PC-3 (cell line): ENCODE data around the gene TMUB2. TPM values are rescaled to one million over a fixed set of nuclear protein-coding genes. Genes with fewer than 3 reads are reported as not detected.

Source experiments
- ATAC-seq: fragments of 200-7000 bp; cut with Tn5 transposase; 2 replicates; pipeline ENCODE4 v1.9.1; 2020; ENCODE audit warnings: mild to moderate bottlenecking, moderate library complexity
- BruUV-seq: library from RNA; stranded (reverse); fragments of 400-500 nt; replicated peaks from 2 replicates; lab custom pipeline; 2021; lab: Mats Ljungman, UMichigan
- CTCF ChIA-PET: fragments of 300-600 bp; sonication (Branson Sonifier 250); formaldehyde crosslinking; loops from one replicate; lab custom pipeline; 2022; ENCODE audit warnings: antibody characterized with exemption; lab: Charles Lee
- POLR2A ChIA-PET: fragments of 300-600 bp; sonication (Branson Sonifier 250); formaldehyde crosslinking; loops from one replicate; lab custom pipeline; 2022; ENCODE audit warnings: antibody characterized with exemption; ENCODE audit not compliant: unreplicated experiment; lab: Charles Lee
- DNase-seq: peaks from one replicate; pipeline ENCODE4 v3.0.0-alpha.2; 2015
- H2AFZ ChIP-seq: fragments of 300-600 bp; sonication (generic); 2 replicates; pipeline ENCODE4 v1.6.0; 2016; ENCODE audit warnings: antibody characterized with exemption, low read length
- H3F3A ChIP-seq: fragments of 300-600 bp; sonication (generic); one replicate; pipeline ENCODE4 v1.6.0; 2017; ENCODE audit warnings: antibody characterized with exemption, low read length, control low read depth, mild to moderate bottlenecking; ENCODE audit not compliant: unreplicated experiment
- H3K27ac ChIP-seq: fragments of 300-600 bp; sonication (generic); 2 replicates; pipeline ENCODE4 v1.5.1; 2016; ENCODE audit warnings: mild to moderate bottlenecking, low read length
- H3K27me3 ChIP-seq: fragments of 300-600 bp; sonication (generic); 2 replicates; pipeline ENCODE4 v1.6.1; 2016; ENCODE audit warnings: low read length, mixed read lengths
- H3K36me3 ChIP-seq: fragments of 300-600 bp; sonication (generic); 2 replicates; pipeline ENCODE4 v1.6.1; 2016; ENCODE audit warnings: low read depth, mixed run types, low read length, mixed read lengths
- H3K4me1 ChIP-seq: fragments of 300-600 bp; sonication (generic); 2 replicates; pipeline ENCODE4 v1.5.1; 2016; ENCODE audit warnings: low read length; ENCODE audit not compliant: insufficient read depth
- H3K4me2 ChIP-seq: fragments of 300-600 bp; sonication (generic); 2 replicates; pipeline ENCODE4 v1.6.0; 2016; ENCODE audit warnings: low read length
- H3K4me3 ChIP-seq: fragments of 300-600 bp; sonication (generic); 2 replicates; pipeline ENCODE4 v1.5.1; 2016; ENCODE audit warnings: mild to moderate bottlenecking, low read length, mixed read lengths
- H3K79me2 ChIP-seq: fragments of 300-600 bp; sonication (generic); 2 replicates; pipeline ENCODE4 v1.6.1; 2017; ENCODE audit warnings: low read length, mixed read lengths
- H3K9ac ChIP-seq: fragments of 300-600 bp; sonication (generic); 2 replicates; pipeline ENCODE4 v1.6.0; 2016; ENCODE audit warnings: mild to moderate bottlenecking, low read length
- H3K9me2 ChIP-seq: fragments of 300-600 bp; sonication (generic); replicated peaks from 2 replicates; pipeline ENCODE4 v1.6.1; 2016; ENCODE audit warnings: mixed run types, low read length, mixed read lengths
- H3K9me3 ChIP-seq: fragments of 300-600 bp; sonication (generic); 2 replicates; pipeline ENCODE4 v1.6.1; 2016; ENCODE audit warnings: low read length, mixed read lengths
- H4K20me1 ChIP-seq: fragments of 300-600 bp; sonication (generic); 2 replicates; pipeline ENCODE4 v1.6.1; 2016; ENCODE audit warnings: low read length, mixed read lengths
- CTCF ChIP-seq: fragments of 300-600 bp; sonication (generic); conservative IDR thresholded peaks from 2 replicates; pipeline ENCODE4 v1.5.1; 2017; ENCODE audit warnings: antibody characterized with exemption, low read depth, mild to moderate bottlenecking, low read length
- EZH2 ChIP-seq: fragments of 300-600 bp; sonication (generic); IDR thresholded peaks from one replicate; pipeline ENCODE4 v1.6.1; 2017; ENCODE audit warnings: antibody characterized with exemption, mild to moderate bottlenecking, low read length; ENCODE audit not compliant: unreplicated experiment
- EZH2phosphoT487 ChIP-seq: fragments of 300-600 bp; sonication (generic); IDR thresholded peaks from 2 replicates; pipeline ENCODE4 v1.6.1; 2018; ENCODE audit warnings: mild to moderate bottlenecking, antibody characterized with exemption, low read length, borderline replicate concordance
- intact Hi-C: fragments of 100-400 bp; cut with micrococcal nuclease; formaldehyde crosslinking; loops from 2 replicates; pipeline ENCODE4 v1.9.0; 2023
- total RNA-seq: library from RNA; depleted of rRNA; stranded (reverse); fragments of >200 nt; gene quantifications from 2 replicates; pipeline ENCODE4 v1.2.3, GENCODE V29; 2014

TMUB2 gene
- total RNA-seq, 1 experiment from 2014 or later, result 43.4 TPM

DNA sequence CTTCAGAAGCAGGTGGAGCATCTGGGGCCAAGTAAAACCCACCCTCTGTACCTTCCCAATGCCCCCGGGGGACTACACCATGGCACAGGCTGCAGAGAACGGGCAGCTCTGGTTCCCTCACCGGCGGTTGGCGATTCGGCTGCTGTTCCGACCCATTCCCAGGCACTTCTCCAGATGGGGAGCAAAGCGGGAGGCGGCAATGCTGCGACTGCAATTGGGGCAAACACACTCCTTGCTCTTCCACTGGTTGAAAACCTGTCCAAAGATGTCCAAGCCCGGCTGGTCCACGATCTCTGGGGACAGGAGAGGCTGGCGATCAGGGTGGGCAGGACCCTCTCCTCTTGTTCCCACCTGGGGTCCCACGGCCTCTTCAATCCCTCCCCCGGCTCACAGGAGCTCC is 10.3 kb downstream of the TMUB2 start:
- no peaks in the 10 kb centered on the region for H3K27me3 ChIP-seq
- no peak for TF ChIP-seq EZH2phosphoT487
- TF ChIP-seq CTCF, result no peak
- no peak for TF ChIP-seq EZH2
- BruUV-seq, result no TSS peak
- no peak overlapping the region for H2AFZ ChIP-seq
- peaks cover 20% of the 10 kb centered on the region for H3K4me1 ChIP-seq
- DNase-seq, result no peak
- ChIA-PET POLR2A (no interaction called here), CTCF (no interaction called here)
- H4K20me1 ChIP-seq, result no peaks in the 10 kb centered on the region
- H3K9me3 ChIP-seq, result no peaks in the 10 kb centered on the region
- no peaks in the 10 kb centered on the region for H3F3A ChIP-seq
- H3K9me2 ChIP-seq, result no peaks in the 10 kb centered on the region
- intact Hi-C loops, result loop anchor here (10.0 kb wide), 1 partner anchor 308 kb away; the partner anchor contains the start of gene GPATCH8
- H3K4me3 ChIP-seq, result no peak overlapping the region
- H3K9ac ChIP-seq, result no peak overlapping the region
- H3K27ac ChIP-seq, result no peak overlapping the region
- peaks cover 36% of the 10 kb centered on the region for H3K79me2 ChIP-seq
- peaks cover 32% of the 10 kb centered on the region for H3K36me3 ChIP-seq
- H3K4me2 ChIP-seq, result peak overlapping the region; percentile 87; the same call in 1 of the 2 replicates
- ATAC-seq, result no peak

GRCh38 chr17:44197980-44198720 is 11.4 kb downstream of the TMUB2 start:
- Histone ChIP-seq H3K9ac (peak overlapping the region; percentile 91), H3F3A (no peaks in the 10 kb centered on the region), H3K27ac (peak overlapping the region; percentile 74), H3K9me3 (no peaks in the 10 kb centered on the region), H3K79me2 (peaks cover 36% of the 10 kb centered on the region), H3K4me2 (peak overlapping the region; percentile 87), H3K4me3 (peak overlapping the region; percentile 85), H3K4me1 (peaks cover 20% of the 10 kb centered on the region), H3K27me3 (no peaks in the 10 kb centered on the region), H2AFZ (peak overlapping the region; percentile 66), H3K9me2 (no peaks in the 10 kb centered on the region), H3K36me3 (peaks cover 32% of the 10 kb centered on the region), H4K20me1 (no peaks in the 10 kb centered on the region)
- peak; percentile 27 for ATAC-seq
- intact Hi-C loops, result loop anchor here (1.0 to 10.0 kb wide), 2 partner anchors 12 to 307 kb away; partner anchors contain the start of genes GPATCH8 and TMUB2
- TSS peak; percentile 52 for BruUV-seq
- TF ChIP-seq EZH2phosphoT487 (no peak), CTCF (peak; percentile 48; the same call in 1 of the 2 replicates), EZH2 (no peak)
- peak; percentile 64 for DNase-seq
- ChIA-PET POLR2A (no interaction called here), CTCF (interaction anchor here (0.6 kb wide), 1 partner anchor 823 kb away, joined by 3 read pairs; no protein-coding TSS in a partner anchor)
